HPDE6-E6E7 (cell line): ENCODE data around the gene B3GALT6.
"Not testable (repeated sequence)": the region's sequence is repeated elsewhere in the genome, so short reads cannot be mapped to it uniquely, and the experiment has no call there.

Source experiments
- DNase-seq: peaks from one replicate; pipeline ENCODE4 v3.0.0; 2011; ENCODE audit warnings: missing footprints; ENCODE audit errors: extremely low spot score

The B3GALT6 gene

DNA sequence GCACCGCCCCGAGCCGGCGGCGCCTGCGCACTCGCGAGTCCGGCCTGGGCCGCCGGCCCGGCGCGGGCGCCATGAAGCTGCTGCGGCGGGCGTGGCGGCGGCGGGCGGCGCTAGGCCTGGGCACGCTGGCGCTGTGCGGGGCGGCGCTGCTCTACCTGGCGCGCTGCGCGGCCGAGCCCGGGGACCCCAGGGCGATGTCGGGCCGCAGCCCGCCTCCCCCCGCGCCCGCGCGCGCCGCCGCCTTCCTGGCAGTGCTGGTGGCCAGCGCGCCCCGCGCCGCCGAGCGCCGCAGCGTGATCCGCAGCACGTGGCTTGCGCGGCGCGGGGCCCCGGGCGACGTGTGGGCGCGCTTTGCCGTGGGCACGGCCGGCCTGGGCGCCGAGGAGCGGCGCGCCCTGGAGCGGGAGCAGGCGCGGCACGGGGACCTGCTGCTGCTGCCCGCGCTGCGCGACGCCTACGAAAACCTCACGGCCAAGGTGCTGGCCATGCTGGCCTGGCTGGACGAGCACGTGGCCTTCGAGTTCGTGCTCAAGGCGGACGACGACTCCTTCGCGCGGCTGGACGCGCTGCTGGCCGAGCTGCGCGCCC is at the start of gene B3GALT6:
TSS of gene B3GALT6 (plus strand) at position 30 of the 588 bp plus-strand sequence. CDS start at position 72, 42 bp downstream.
- DNase-seq, result no peak

DNA sequence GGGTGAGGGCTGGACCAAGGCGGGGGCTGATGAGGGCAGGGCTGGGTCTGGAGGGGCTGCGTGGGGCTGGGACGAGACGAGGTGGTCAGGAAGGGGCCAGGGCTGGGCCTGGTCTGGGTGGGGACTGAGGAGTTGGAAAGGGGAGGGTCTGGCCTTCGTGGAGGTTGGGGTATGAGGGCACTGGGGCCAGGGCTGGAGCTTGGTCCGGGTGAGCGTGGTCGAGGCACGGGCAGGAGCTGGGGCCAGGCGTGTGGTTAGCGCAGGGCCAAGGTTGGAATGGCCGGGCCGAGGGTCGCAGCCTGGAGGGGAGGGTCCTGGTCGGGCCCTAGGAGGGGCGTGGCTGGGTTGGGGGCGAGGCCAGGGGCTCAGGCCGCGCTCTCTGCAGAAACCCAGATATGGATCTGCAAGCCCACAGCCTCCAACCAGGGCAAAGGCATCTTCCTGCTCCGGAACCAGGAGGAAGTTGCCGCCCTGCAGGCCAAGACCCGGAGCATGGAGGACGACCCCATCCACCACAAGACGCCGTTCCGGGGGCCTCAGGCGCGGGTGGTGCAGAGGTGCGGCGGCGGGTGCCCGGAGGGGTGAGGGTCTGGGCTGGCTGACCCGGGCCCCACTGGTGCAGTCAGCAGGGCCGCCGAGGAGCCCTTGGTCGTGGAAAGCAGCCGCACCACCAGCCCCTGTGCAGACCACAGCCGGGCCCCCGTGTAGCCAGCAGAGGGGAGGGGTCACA is 49.4 kb upstream of the B3GALT6 start:
- DNase-seq, result no peak

DNA sequence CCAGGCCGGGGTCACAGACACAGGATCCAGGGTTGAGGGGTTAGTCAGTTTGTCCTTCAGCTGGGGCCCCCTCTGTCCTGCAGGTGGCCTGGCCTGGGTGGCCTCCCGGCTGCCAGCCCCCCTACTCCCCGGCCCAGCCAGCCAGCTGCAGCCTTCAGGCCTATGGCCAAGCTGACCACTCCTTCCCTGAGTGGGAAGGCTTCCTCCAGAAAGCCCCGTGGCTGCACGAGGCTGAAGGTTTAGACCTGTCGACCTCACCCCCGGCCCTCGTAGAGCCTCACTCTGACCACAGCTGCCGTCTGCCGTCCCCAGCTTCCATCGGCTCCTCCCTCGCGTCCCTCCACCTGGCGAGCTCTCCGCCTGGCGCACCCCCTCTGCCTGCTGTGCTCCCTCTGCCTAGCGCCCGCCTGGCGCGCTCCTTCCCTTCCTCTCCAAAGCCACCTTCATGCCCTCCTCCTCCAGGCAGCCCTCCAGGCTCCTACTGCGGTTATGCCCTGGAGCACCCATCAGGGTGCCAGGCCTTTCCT is 48.8 kb upstream of the B3GALT6 start:
- no peak for DNase-seq

DNA sequence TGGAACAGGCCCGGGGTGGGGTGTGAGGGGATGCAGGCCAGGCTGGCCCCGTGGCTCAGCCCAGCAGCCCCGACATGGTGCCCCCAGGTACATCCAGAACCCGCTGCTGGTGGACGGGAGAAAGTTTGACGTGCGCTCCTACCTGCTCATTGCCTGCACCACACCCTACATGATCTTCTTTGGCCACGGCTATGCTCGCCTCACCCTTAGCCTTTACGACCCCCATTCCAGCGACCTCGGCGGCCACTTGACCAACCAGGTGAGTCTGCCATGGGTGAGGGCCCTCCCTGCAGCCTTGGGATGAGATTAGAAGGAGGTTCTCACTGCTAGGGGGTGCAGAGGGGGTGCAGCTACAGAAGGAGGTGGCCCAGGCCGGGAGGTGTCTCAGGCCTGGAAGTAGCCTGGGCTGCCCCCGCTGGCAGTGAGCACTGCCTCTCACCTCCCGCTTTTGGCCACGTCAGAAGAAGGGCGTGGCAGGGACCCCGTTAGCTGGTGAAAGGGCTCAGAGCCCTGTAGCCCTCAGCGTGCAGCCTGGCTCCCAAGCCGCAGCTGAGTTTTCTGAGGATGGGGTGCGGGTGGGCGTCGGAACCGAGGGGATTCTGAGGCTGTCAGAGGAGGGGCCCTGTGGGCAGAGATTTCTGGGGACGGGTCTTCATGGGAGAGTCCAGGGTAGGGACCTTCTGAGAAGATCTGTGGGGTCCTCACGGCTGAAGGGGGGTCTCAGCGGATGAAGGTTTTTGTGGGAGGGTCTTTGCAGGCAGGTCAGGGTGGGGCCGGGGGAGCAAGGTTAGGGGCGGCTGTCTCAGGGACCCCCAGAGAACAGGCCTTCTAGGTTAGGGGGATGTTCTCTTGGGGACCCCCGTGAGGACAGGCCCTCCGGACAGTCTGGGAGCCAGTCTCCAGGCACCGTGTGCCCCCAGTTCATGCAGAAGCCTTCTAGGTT is 47.9 kb upstream of the B3GALT6 start:
- no peak for DNase-seq

DNA sequence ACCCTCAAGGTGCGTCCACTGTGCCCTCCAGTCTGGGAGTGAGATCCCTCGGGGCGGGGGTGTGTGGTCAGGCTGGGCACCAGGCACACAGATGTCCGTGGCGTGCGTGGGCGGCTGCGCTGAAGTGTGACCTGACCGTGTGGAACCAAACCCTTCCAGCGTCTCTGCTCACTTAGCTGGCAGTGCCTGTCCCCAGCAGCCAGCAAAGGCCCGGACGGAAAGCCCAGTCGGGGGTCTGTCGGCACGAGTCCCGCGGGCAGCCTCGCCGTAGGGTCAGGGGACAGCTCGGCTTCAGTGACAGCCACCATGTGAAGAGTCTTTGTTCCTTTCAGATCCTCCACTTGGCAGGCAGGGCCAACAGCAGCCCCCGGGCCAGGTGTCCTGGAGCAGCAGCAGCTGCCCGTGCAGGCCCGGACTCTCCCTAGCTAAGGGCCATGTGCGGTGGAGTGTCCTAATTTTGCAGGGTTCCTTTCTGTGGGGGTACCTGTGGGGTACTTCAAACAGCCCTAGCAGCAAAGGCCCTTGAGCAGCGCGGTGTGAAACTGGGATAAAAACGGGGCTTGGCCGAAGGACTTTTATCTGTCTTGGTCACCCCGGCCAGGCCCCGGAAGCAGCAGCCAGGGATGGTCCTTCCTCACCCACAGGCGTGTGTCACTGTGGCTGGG is 46.8 kb upstream of the B3GALT6 start:
- DNase-seq, result no peak

DNA sequence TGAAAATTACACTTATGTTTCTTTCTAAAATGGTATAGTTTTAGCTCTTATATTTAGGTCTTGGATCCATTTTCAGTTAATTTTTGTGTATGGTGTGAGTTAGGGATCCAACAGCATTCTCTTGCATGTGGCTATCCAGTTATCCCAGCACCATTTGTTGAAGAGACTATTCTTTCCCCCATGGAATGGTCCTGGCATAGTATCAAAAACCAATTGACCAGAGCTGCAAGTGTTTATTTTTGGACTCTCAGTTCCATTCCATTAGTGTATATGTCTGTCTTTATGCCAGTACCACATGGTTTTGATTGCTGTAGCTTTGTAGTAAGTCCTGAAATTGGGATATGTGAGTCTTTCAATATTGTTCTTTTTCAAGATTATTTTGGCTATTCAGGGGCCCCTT is 44.1 kb upstream of the B3GALT6 start:
- no peak for DNase-seq

DNA sequence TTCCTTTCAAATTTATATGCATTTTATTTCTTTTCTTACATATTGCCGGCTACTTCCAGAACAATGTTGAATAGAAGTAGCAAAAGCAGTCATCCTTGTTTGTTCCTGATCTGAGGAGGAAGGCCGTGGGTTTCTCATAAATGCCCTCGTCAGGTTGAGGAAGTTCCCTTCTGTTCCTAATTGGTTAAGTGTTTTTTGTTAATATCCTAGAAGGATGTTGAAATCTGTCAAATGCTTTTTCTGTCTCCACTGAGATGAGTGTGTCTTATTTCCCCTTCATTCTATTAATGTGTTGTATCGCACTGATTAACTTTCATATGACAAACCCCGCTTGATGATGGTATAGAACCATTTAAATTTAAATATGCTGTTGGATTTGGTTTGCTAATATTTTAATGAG is 42.9 kb upstream of the B3GALT6 start:
- DNase-seq, result no peak

DNA sequence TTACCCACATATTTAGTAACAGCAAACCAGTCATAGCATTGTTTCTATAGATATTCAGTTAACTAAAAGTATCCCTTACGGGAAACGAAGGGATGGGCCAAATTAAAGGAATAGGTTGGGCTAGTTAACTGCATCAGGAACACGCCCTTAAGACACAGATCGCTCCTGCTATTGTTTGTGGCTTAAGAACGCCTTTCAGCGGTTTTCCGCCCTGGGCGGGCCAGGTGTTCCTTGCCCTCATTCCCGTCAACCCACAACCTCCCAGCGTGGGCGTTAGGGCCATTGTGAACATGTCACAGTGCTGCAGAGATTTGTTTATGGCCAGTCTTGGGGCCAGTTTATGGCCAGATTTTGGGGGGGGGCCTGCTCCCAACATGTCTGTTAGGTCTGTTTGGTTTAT is 40.3 kb upstream of the B3GALT6 start:
- no peak for DNase-seq

DNA sequence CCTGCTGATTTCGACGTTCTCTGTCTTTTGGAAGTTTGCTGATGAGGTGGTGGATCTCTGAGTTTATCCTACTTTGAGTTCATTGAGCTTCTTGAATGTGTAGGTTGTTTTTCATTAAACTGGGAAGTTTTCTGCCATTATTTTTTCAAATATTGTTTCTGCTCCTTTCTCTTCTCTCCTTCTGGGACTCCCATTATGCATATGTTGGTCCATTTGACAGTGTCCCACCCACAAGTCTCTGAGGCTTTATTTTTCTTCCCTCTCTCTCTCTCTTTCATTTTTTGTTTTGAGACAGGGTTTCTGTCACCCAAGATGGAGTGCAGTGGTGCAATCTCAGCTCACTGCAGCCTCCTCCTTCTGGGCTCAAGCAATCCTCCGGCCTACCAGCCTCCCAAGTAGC is 37.3 kb upstream of the B3GALT6 start:
- no peak for DNase-seq

DNA sequence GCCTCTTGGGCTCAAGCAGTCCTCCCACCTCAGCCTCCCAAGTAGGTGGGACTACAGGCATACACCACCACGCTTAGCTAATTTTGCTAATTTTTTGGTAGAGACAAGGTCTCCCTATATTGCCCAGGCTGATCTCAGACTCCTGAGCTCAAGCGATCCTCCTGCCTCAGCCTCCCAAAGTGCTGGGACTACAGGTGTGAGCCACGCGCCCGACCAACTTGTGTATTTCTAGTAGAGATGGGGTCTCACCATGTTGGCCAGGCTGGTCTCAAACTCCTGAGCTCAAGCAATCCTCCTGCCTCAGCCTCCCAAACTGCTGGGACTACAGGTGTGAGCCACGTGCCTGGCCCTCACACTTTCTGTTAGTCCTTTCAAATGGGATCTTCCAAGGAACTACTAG is 36.3 kb upstream of the B3GALT6 start:
- DNase-seq, result not testable (repeated sequence)

DNA sequence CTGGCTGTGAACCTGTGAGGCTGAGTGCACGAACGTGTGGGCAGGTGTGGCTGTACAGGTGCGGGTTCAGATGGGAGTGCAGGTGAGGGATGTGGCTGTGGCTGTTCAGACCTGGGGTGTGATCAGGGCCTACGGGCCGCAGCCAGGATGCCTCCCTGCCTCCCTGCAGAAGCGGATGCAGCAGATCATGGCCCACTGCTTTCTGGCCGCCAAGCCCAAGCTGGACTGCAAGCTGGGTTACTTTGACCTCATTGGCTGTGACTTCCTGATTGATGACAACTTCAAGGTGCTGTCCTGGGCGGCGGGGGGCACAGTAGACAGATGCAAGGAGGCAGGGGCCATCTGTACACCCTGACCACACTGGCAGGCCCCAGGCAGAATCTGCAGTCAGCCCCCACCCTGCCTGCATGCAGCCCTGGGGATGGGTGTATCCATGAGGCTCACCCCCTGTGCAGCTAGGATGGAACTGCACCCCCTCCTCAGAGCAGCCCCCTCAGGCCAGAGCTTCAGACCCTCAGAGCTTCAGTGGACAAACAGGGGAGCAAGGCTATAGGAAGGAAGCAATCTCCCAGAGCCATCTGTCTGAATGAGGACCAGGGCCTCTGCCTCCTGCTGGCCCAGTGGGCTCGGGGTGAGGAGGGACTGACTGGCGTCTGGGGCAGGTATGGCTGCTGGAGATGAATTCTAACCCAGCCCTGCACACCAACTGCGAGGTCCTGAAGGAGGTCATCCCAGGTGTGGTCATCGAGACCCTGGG is 35.4 kb upstream of the B3GALT6 start:
- no peak for DNase-seq

DNA sequence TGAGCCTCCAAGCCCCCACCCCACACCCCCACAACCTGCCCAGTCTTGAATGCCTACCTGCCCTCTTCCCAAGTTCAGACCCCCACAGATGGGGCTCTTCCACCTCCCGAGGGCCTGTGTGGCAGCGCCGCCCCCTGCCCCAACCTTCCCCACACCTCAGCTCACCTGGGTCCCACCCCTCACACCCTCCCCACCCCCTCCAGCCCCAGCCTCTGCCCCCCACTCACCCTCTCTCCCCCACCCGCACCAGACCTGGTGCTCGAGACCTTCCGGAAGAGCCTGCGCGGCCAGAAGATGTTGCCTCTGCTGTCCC is 34.9 kb upstream of the B3GALT6 start:
- DNase-seq, result no peak

DNA sequence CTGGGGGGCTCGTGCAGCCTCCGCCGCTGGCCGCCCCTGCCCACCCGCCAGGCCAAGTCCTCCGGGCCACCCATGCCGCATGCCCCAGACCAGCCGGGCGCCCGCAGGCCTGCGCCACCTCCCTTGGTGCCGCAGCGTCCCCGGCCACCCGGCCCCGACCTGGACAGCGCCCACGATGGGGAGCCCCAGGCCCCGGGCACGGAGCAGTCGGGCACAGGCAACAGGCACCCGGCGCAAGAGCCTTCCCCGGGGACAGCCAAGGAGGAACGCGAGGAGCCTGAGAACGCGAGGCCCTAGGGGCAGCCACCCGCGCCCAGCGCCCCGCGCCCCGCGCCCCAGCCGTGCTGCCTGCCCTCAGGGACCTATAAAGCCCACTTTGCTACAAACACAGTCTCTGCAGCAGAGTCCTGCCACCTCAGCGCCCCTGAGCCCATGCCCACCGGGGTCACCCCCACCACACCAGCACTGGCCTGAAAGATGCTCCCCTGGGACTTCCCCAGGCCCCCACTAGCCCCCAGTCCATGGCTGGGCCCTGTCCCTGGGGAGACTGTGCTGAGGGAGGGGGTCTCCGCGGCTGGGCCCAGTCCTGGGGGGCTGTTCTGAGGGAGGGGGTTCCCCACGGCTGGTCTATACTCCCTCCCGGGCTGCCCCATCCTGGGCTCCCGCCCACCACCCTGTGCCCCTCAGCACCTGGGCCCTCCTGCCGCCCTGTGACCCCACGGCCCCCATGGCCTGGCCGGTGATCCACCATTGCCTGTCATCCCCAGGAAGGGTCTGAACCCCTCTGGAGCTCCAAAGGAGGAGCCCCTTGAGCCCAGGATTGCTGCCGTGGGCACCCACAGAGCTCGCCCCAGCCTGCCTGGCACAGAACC is 34.2 kb upstream of the B3GALT6 start:
- DNase-seq, result no peak

DNA sequence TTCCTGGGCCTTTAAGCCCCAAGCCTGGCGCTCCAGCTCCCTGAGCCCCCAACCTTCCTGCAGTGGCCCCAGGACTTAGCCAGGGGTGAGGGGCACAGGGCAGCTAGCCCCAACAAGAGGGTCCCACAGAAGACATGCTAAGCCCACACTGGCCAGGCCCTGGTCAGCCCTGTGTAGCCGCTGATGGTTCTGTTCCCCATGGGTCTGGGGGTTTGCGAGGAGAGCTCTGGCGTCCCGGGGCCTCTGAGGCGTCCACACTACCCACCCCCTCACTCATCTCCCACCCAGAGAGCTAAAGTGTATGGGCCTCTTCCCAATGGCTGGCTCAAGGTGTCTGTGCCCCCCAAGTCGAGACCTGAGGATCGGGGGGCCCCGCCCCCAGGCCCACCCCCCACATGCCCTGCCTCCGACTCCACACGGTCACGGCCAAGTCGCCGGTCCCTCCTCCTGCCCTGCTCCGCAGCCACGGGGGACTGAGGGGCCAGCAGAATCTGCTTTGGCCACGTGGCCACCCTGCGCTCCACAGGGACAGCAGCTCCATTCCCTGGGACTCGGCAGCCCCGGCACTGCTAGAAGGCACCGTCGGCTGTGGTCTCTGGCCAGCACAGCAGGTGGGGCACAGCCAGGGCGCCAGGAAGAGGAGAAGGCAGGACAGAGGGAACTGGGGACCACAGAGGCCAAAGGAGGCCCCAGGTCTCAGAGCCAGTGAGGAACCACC is 33.5 kb upstream of the B3GALT6 start:
- DNase-seq, result no peak

DNA sequence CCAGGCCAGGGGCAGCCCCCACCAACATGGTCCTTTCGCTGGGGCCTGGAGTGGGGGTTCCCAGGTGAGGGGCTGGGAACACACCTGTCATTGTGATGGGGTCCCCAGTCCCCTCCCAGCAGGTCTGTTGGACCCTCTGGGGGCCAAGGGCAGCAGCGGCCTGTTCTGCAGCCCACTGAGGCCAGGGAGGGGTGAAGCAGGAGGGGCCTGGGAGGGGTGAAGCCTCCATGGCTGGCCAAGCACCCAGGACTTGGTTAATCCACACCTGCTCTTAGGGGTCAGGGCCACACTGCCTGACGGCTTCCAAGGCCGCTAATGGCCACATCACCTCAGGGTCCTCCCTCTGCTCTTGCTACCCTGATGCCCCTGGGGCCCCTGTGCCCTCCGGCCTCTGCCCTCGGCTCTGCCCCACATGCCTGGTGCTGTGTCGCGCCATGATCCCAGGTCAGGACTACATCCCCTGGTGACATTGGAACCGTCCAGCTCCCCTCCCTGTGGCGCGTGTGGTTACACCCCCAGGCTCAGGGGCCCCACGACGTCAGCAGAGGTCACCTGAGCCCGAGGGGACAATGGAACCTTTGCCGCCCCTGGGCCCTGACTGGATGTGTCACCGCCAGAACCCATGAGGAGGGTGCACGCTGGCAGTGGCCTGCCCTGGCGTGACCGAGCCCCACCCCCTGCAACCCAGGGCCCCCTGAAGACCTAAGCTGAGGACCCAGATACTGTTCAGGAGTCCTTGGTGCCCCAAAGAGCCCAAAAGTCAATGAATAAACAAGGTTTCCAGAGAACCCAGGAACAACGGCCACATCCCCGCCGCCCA is 32.7 kb upstream of the B3GALT6 start:
- DNase-seq, result no peak

DNA sequence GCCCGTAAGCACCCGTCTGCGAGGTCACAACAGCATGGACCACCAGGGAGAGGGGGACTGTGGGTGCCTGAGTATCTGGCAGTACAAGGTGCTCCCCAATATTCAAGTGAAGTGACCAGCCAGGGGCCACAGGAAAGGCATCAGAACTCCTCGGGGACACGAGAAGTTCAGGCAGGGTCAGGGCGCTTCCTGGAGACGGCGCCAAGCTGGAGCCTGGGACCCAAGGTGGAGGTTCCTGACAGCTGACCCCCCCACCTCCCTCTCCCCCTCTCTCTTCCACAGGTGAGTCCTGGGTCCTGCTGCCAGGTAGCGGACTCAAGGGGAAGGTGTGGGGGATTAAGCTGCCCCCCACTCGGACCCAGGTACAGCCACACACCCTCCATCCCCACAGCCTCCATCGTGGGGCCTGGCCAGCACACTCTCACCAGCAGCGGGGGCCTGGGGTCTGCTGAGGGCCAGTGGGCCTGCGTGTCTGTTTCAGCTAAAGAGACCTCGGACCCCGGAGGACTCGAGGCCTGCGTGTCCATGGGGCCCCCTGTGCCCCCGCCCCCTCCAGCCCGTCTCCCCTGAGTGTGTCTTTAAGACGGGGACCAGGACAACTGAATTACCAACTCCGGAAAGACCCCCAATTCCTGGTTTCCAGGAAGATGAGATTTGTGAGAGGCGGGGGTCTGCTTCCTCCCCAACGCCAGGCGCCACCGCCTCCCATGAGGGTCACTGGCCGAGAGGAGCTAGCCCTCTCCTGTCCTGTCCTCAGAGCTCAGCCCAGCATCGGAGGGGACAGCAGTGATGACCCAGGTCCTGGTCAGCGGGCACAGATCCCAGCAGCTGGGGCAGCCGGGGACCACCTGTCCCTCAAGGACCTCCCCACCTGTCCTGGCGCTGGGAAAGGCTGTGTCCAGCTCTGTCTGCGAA is 31.8 kb upstream of the B3GALT6 start:
- no peak for DNase-seq
